Tibial nerve (tissue), 4 donors: Measurements from ENCODE around the gene GABRD. TPM values are rescaled to one million over a fixed set of nuclear protein-coding genes. Genes with fewer than 3 reads are reported as not detected.

Experiments used
- DNase-seq, 2 donors: peaks; one replicate each; pipeline ENCODE4 v3.0.0-alpha.2; 2019; ENCODE audit warnings: low spot score in 2 of 2
- H3K27ac ChIP-seq, 4 donors: fragments of 200-600 bp; sonication (generic) in 3 of 4; one replicate each; pipeline ENCODE4 v1.5.1; 2017 to 2019; ENCODE audit warnings: mild to moderate bottlenecking in 1 of 4
- H3K27me3 ChIP-seq, 2 donors: fragments of 200-600 bp; sonication (generic) in 1 of 2; one replicate each; pipeline versions ENCODE4 v1.5.1 to v1.6.0; 2017 to 2019
- H3K36me3 ChIP-seq, 3 donors: fragments of 200-600 bp; sonication (generic); one replicate each; pipeline ENCODE4 v1.5.1; 2018 to 2019
- H3K4me1 ChIP-seq, 4 donors: fragments of 200-600 bp; sonication (generic) in 3 of 4; one replicate each; pipeline ENCODE4 v1.5.1; 2017 to 2019
- H3K4me3 ChIP-seq, 4 donors: fragments of 200-600 bp; sonication (generic) in 3 of 4; one replicate each; pipeline ENCODE4 v1.5.1; 2017 to 2019; ENCODE audit warnings: mild to moderate bottlenecking in 1 of 4, moderate library complexity in 1 of 4
- H3K9me3 ChIP-seq, 4 donors: fragments of 200-600 bp; sonication (generic) in 3 of 4; one replicate each; pipeline ENCODE4 v1.5.1; 2017 to 2019
- EP300 ChIP-seq, 2 donors: sonication (generic); formaldehyde crosslinking; IDR thresholded peaks; one replicate each; pipeline ENCODE4 v1.6.1; 2017; ENCODE audit warnings: antibody characterized with exemption in 2 of 2, mild to moderate bottlenecking in 1 of 2
- POLR2A ChIP-seq, 2 donors: fragments of 450-650 bp; IDR thresholded peaks; one replicate each; pipeline ENCODE4 v1.6.1; 2017; ENCODE audit warnings: antibody characterized with exemption in 2 of 2, mild to moderate bottlenecking in 2 of 2, moderate library complexity in 2 of 2
- WGBS, 2 donors: methylation state at CpG; one replicate each; pipeline ENCODE4 v1.1.5; 2018; 5-methylcytosine and 5-hydroxymethylcytosine counted together
- total RNA-seq, 4 donors: library from RNA; depleted of rRNA; stranded (reverse); fragments of >200 nt; gene quantifications; one replicate each; pipeline ENCODE4 v1.1.0, GENCODE V29; 2016
- TF ChIP-seq, protein P1 (sequence below), 5 experiments: fragments of 200-600 bp in 3 of 5; fragments of 450-650 bp in 2 of 5; sonication (generic) in 3 of 5; IDR thresholded peaks; one replicate each; pipeline ENCODE4 v1.5.1; 2016 to 2019; ENCODE audit warnings: antibody characterized with exemption in 5 of 5, mild to moderate bottlenecking in 3 of 5, moderate library complexity in 2 of 5

GABRD gene
- total RNA-seq, 4 donors from 2014 or later = 1.0 TPM; not detected in 3

DNA sequence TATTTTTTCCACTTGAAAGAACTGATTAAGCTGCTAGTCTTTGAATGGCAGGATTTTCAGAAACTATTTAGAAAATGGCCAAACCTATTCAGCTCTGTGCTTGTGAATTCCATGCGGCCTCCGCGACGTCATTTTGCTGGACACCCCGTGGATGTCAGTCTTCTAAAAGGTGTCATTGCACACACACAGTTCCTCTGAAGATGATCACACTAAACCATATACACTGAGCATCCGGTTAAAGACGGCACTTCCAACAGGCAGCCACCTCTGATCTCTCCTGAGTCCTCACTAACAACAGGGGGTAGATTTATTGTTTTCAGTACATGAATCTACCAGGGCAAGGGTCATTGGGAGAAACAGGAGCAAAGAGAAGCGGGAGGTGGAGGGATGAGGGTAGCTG is 24.6 kb upstream of the GABRD start:
- peaks cover 0 to 14% (median 0%) of the 10 kb centered on the region in 4 donors for H3K4me1 ChIP-seq
- H3K36me3 ChIP-seq = no peaks in the 10 kb centered on the region
- peaks cover 0 to 36% of the 10 kb centered on the region in 2 donors for H3K27me3 ChIP-seq
- DNase-seq = no peak
- H3K27ac ChIP-seq = no peak overlapping the region
- no peaks in the 10 kb centered on the region for H3K9me3 ChIP-seq
- TF ChIP-seq, protein P1, sequence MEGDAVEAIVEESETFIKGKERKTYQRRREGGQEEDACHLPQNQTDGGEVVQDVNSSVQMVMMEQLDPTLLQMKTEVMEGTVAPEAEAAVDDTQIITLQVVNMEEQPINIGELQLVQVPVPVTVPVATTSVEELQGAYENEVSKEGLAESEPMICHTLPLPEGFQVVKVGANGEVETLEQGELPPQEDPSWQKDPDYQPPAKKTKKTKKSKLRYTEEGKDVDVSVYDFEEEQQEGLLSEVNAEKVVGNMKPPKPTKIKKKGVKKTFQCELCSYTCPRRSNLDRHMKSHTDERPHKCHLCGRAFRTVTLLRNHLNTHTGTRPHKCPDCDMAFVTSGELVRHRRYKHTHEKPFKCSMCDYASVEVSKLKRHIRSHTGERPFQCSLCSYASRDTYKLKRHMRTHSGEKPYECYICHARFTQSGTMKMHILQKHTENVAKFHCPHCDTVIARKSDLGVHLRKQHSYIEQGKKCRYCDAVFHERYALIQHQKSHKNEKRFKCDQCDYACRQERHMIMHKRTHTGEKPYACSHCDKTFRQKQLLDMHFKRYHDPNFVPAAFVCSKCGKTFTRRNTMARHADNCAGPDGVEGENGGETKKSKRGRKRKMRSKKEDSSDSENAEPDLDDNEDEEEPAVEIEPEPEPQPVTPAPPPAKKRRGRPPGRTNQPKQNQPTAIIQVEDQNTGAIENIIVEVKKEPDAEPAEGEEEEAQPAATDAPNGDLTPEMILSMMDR (IDR thresholded peaks at IDR 0.05) = no peak
- no peak for TF ChIP-seq POLR2A (IDR thresholded peaks at IDR 0.05)
- no peak for TF ChIP-seq EP300 (IDR thresholded peaks at IDR 0.05)
- WGBS, 2 donors = 53 to 59% methylated on average over 8 of the region's 8 CpGs
- no peak overlapping the region for H3K4me3 ChIP-seq

DNA sequence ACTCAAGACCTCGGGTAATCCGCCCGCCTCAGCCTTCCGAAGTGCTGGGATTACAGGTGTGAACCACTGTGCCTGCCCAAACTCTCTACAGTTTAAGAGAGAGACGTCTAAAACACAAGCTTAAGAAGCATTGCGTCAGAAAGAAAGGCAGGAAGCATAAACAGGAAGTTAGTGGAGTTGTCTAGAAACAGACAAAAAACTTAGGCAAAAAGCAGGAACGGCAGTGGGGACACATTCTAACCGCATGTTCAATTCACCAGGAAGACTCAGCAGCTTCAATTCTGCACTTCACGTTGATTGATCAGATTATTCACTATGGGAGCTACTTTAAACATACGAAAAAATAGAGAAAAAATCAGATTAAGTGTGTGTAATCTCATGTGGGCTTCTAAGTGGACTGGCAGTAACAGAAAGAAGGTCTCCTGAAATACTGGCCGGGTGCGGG is 22.9 kb upstream of the GABRD start:
- 60 to 69% methylated on average over 12 of the region's 12 CpGs for WGBS, 2 donors
- TF ChIP-seq EP300 (IDR thresholded peaks at IDR 0.05) (no peak), POLR2A (IDR thresholded peaks at IDR 0.05) (no peak)
- TF ChIP-seq, protein P1 (IDR thresholded peaks at IDR 0.05) = no peak
- Histone ChIP-seq H3K4me1 (peaks cover 0 to under 1% (median 0%) of the 10 kb centered on the region in 4 donors), H3K27me3 (peaks cover 0 to 52% of the 10 kb centered on the region in 2 donors), H3K36me3 (no peaks in the 10 kb centered on the region), H3K9me3 (no peaks in the 10 kb centered on the region), H3K27ac (no peak overlapping the region), H3K4me3 (no peak overlapping the region)
- DNase-seq = no peak

DNA sequence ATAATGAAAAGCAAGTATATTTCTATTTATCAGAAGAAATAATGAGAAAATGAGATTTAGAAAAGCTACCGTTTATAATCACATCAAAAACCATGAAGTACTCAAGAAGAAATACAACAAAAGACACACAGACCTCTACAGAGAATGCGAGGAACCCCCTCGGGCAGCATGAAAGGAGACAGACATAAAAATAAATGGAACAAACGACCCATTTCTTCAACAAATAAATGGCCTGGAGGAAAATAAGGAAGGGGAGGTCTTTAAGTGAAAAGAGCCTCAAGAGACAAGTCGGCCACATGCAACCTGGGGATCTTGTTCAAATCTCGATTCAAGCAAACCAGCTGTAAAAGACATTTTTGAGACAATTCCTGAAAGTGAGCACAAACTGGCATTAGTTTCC is 21.6 kb upstream of the GABRD start:
- peaks cover 0 to 64% of the 10 kb centered on the region in 2 donors for H3K27me3 ChIP-seq
- no peaks in the 10 kb centered on the region for H3K36me3 ChIP-seq
- H3K9me3 ChIP-seq = no peaks in the 10 kb centered on the region
- H3K27ac ChIP-seq = no peak overlapping the region
- H3K4me3 ChIP-seq = no peak overlapping the region
- no peaks in the 10 kb centered on the region for H3K4me1 ChIP-seq
- no peak for DNase-seq
- TF ChIP-seq, protein P1 (IDR thresholded peaks at IDR 0.05) = no peak
- TF ChIP-seq EP300 (IDR thresholded peaks at IDR 0.05) (no peak), POLR2A (IDR thresholded peaks at IDR 0.05) (no peak)
- 39 to 40% methylated on average over 6 of the region's 6 CpGs for WGBS, 2 donors

DNA sequence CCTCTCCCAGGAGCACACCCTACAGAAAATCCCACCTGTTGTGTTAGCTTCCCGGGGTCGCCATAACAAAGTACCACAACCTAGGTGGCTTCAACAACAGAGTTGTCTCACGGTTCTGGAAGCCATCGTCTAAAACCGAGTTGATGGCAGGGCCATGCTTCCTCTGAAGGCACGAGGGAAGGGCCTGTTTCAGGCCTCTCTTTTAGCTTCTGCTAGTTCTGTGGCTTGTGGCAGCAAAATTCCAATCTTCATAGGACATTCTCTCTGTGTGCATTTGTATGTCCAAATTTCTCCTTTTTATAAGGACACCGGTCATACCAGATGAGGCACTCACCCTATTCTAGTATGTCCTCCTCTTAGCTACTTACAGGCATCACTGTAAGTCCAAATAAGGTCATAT is 18.7 kb upstream of the GABRD start:
- Histone ChIP-seq H3K4me3 (no peak overlapping the region), H3K9me3 (no peaks in the 10 kb centered on the region), H3K27me3 (peaks cover 0 to 73% of the 10 kb centered on the region in 2 donors), H3K36me3 (no peaks in the 10 kb centered on the region), H3K27ac (no peak overlapping the region), H3K4me1 (peaks cover 0 to 6% (median 0%) of the 10 kb centered on the region in 4 donors)
- WGBS, 2 donors = 85 to 92% methylated on average over 7 of the region's 7 CpGs
- TF ChIP-seq EP300 (IDR thresholded peaks at IDR 0.05) (no peak), POLR2A (IDR thresholded peaks at IDR 0.05) (no peak)
- TF ChIP-seq, protein P1 (IDR thresholded peaks at IDR 0.05) = no peak
- DNase-seq = no peak

DNA sequence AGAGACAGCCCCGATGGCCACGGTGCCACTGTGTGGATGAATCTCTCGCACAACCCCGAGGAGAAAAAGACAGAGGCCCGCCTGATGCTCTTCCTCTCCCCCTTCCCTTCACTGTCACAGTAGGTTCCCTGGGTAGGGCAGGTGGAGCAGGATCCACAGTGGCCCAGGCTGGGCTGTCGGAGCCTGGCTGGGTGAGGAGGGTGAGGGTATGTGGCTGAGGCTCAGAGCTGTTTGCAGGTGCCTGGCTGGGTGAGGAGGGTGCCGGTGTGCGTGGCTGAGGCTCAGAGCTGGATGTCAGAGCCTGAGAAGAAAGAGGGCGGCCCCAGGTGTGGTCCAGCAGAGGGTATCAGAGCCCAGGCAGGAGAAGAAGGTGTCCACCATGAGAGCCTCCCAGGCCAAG is 18.3 kb upstream of the GABRD start:
- Histone ChIP-seq H3K36me3 (no peaks in the 10 kb centered on the region), H3K9me3 (no peaks in the 10 kb centered on the region), H3K4me3 (no peak overlapping the region), H3K27ac (no peak overlapping the region), H3K4me1 (peaks cover 0 to 6% (median 0%) of the 10 kb centered on the region in 4 donors), H3K27me3 (peaks cover 0 to 73% of the 10 kb centered on the region in 2 donors)
- TF ChIP-seq, protein P1 (IDR thresholded peaks at IDR 0.05) = no peak
- TF ChIP-seq POLR2A (IDR thresholded peaks at IDR 0.05) (no peak), EP300 (IDR thresholded peaks at IDR 0.05) (no peak)
- 87 to 93% methylated on average over 9 of the region's 9 CpGs for WGBS, 2 donors
- no peak for DNase-seq
